Endodermal cell (in vitro differentiated cells): ENCODE results near the gene DNAH12. TPM values are rescaled to one million over a fixed set of nuclear protein-coding genes. Genes with fewer than 3 reads are reported as not detected.

Source experiments
- DNase-seq: peaks from one replicate; pipeline ENCODE4 v3.0.0-alpha.2; 2017
- H3K27ac ChIP-seq: 2 replicates; pipeline ENCODE4 v1.5.1; 2013; ENCODE audit warnings: mild to moderate bottlenecking, low read depth, low read length, moderate library complexity
- H3K27me3 ChIP-seq: 2 replicates; pipeline ENCODE4 v1.6.1; 2013; ENCODE audit warnings: mild to moderate bottlenecking, low read length, moderate library complexity; ENCODE audit not compliant: insufficient read depth, control insufficient read depth, poor library complexity, severe bottlenecking
- H3K36me3 ChIP-seq: 2 replicates; pipeline ENCODE4 v1.7.0; 2013; ENCODE audit warnings: mild to moderate bottlenecking, low read length, moderate library complexity; ENCODE audit not compliant: control insufficient read depth, insufficient read depth
- H3K4me1 ChIP-seq: one replicate; pipeline ENCODE4 v1.7.0; 2013; ENCODE audit warnings: low read length; ENCODE audit not compliant: control insufficient read depth, insufficient read depth
- H3K4me3 ChIP-seq: 2 replicates; pipeline ENCODE4 v1.5.1; 2013; ENCODE audit warnings: mild to moderate bottlenecking, low read length, moderate library complexity
- H3K9ac ChIP-seq: 2 replicates; pipeline ENCODE4 v1.6.1; 2013; ENCODE audit warnings: mild to moderate bottlenecking, low read length, moderate library complexity; ENCODE audit not compliant: poor library complexity, severe bottlenecking; ENCODE audit errors: extremely low read depth
- H3K9me3 ChIP-seq: 2 replicates; pipeline ENCODE4 v1.6.1; 2013; ENCODE audit warnings: mild to moderate bottlenecking, low read length, moderate library complexity; ENCODE audit not compliant: control insufficient read depth
- H3K27ac Mint-ChIP-seq: 2 replicates; pipeline ENCODE4 v1.8.0; 2020; ENCODE audit warnings: mixed read lengths
- H3K27me3 Mint-ChIP-seq: 2 replicates; pipeline ENCODE4 v1.8.0; 2021; ENCODE audit warnings: mild to moderate bottlenecking, mixed read lengths; ENCODE audit not compliant: insufficient read depth
- H3K36me3 Mint-ChIP-seq: 2 replicates; pipeline ENCODE4 v1.8.0; 2020; ENCODE audit warnings: low read depth, mixed read lengths
- H3K4me1 Mint-ChIP-seq: 2 replicates; pipeline ENCODE4 v1.8.0; 2020; ENCODE audit warnings: mixed read lengths
- H3K4me3 Mint-ChIP-seq: 2 replicates; pipeline ENCODE4 v1.8.0; 2020; ENCODE audit warnings: mild to moderate bottlenecking, moderate library complexity, mixed read lengths
- H3K9me3 Mint-ChIP-seq: 2 replicates; pipeline ENCODE4 v1.8.0; 2020; ENCODE audit warnings: mild to moderate bottlenecking, mixed read lengths
- WGBS, 2 experiments: methylation state at CpG; one replicate each; pipeline versions ENCODE4 v1.1.5 to v1.1.7; 2013; ENCODE audit warnings: missing lambda C conversion rate in 2 of 2, mixed read lengths in 1 of 2; ENCODE audit not compliant: insufficient coverage in 1 of 2, insufficient read length in 1 of 2; 5-methylcytosine and 5-hydroxymethylcytosine counted together
- total RNA-seq, 2 donors: library from RNA; stranded (reverse); fragmentation: NEBNext Ultra II Directional in 1 of 2; extraction: Animal tissue kit (Norgen Biotek cat#: 25700) in 1 of 2; gene quantifications; 2 replicates in 1 of 2; 3 replicates in 1 of 2; pipeline ENCODE4 v1.2.1, GENCODE V29; 2021
- TF ChIP-seq, protein P1 (sequence below): fragments of 200-600 bp; sonication (generic); conservative IDR thresholded peaks from 2 replicates; pipeline ENCODE4 v1.5.0; 2021; ENCODE audit warnings: antibody characterized with exemption, mild to moderate bottlenecking

Gene DNAH12
- total RNA-seq, 2 donors from 2014 or later = 0.77 to 2.2 TPM

GRCh38 chr3:57545636-57546268 is 1.6 kb upstream of the DNAH12 start:
- Histone ChIP-seq H3K27ac (no peak overlapping the region), H3K9ac (no peak overlapping the region), H3K36me3 (no peaks in the 10 kb centered on the region), H3K4me1 (no peaks in the 10 kb centered on the region), H3K9me3 (no peaks in the 10 kb centered on the region), H3K4me3 (no peak overlapping the region), H3K27me3 (peaks cover 17% of the 10 kb centered on the region)
- 95 to 100% methylated on average over 3 to 7 of the region's 7 CpGs for WGBS, 2 experiments
- Mint-ChIP-seq H3K27ac (no peak overlapping the region), H3K4me3 (no peak overlapping the region), H3K27me3 (peaks cover 4% of the 10 kb centered on the region), H3K4me1 (peaks cover 15% of the 10 kb centered on the region), H3K36me3 (no peaks in the 10 kb centered on the region), H3K9me3 (no peaks in the 10 kb centered on the region)
- TF ChIP-seq, protein P1, sequence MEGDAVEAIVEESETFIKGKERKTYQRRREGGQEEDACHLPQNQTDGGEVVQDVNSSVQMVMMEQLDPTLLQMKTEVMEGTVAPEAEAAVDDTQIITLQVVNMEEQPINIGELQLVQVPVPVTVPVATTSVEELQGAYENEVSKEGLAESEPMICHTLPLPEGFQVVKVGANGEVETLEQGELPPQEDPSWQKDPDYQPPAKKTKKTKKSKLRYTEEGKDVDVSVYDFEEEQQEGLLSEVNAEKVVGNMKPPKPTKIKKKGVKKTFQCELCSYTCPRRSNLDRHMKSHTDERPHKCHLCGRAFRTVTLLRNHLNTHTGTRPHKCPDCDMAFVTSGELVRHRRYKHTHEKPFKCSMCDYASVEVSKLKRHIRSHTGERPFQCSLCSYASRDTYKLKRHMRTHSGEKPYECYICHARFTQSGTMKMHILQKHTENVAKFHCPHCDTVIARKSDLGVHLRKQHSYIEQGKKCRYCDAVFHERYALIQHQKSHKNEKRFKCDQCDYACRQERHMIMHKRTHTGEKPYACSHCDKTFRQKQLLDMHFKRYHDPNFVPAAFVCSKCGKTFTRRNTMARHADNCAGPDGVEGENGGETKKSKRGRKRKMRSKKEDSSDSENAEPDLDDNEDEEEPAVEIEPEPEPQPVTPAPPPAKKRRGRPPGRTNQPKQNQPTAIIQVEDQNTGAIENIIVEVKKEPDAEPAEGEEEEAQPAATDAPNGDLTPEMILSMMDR = no peak
- no peak for DNase-seq

DNA sequence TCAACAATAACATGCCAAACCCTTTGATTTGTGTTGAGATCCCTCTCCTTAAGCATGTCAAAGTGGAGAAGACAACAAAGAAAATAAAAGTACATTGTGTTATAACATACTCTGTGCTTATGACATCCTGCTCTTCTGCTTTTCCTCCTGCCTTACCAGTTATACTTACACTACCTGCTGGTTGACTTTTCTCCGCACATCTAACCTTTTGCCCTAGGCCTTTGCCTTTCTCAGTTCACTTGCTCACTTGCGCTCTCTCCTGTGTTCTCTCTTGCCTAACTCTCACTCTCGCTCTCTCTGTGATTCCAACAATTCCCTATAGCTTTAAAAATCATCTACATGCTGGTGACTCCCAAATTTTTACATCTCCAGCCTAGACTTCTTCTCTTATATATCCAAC is 5.7 kb downstream of the DNAH12 start:
- Mint-ChIP-seq H3K4me1 (peaks cover 6% of the 10 kb centered on the region), H3K36me3 (no peaks in the 10 kb centered on the region), H3K27me3 (no peaks in the 10 kb centered on the region), H3K27ac (no peak overlapping the region), H3K9me3 (no peaks in the 10 kb centered on the region), H3K4me3 (no peak overlapping the region)
- peaks cover 6% of the 10 kb centered on the region for H3K9me3 ChIP-seq
- no peak overlapping the region for H3K9ac ChIP-seq
- no peaks in the 10 kb centered on the region for H3K4me1 ChIP-seq
- no peaks in the 10 kb centered on the region for H3K27me3 ChIP-seq
- TF ChIP-seq, protein P1 = no peak
- WGBS, 2 experiments = 93 to 97% methylated on average over 3 of the region's 3 CpGs
- H3K4me3 ChIP-seq = no peak overlapping the region
- H3K36me3 ChIP-seq = no peaks in the 10 kb centered on the region
- no peak for DNase-seq
- H3K27ac ChIP-seq = no peak overlapping the region

DNA sequence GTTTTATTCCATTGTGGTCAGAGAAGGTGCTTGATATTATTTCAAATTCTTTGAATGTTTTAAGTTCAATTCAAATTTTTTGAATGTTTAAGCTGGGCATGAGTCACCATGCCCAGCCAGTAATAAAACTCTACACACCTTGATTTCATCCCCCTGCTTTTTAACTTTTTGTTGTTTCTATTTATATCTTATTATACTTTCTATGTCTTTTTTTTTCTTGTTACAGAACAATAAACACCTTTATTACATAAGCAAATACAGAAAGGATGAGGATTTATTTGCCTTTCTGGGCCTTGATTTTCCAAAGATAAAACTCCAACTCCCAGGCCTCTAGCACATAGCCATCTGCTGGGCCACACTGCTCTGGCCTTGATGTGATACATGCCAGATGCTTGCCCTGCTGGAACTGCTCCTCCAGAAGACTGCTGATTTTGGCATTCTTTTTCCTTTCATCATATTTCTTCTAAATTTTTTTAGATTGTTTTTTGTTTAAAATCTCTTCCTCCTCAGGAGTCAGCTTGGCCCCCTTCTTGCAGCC is 14.0 kb downstream of the DNAH12 start:
- no peak overlapping the region for H3K27ac Mint-ChIP-seq
- no peaks in the 10 kb centered on the region for H3K4me1 ChIP-seq
- H3K4me3 Mint-ChIP-seq = no peak overlapping the region
- DNase-seq = no peak
- H3K9ac ChIP-seq = no peak overlapping the region
- peaks cover 5% of the 10 kb centered on the region for H3K9me3 ChIP-seq
- TF ChIP-seq, protein P1 = no peak
- peaks cover 13% of the 10 kb centered on the region for H3K4me1 Mint-ChIP-seq
- H3K27me3 ChIP-seq = no peaks in the 10 kb centered on the region
- H3K36me3 ChIP-seq = no peaks in the 10 kb centered on the region
- no peak overlapping the region for H3K4me3 ChIP-seq
- no peaks in the 10 kb centered on the region for H3K27me3 Mint-ChIP-seq
- H3K36me3 Mint-ChIP-seq = no peaks in the 10 kb centered on the region
- H3K9me3 Mint-ChIP-seq = no peaks in the 10 kb centered on the region
- H3K27ac ChIP-seq = no peak overlapping the region
